Stimulated activated CD8-positive, alpha-beta memory T cell treated with anti-CD3 and anti-CD28 coated beads, Interleukin-15, amount 100 ng/mL, for 48 hours (primary cell): Measurements from ENCODE around the gene TRNAU1AP.
"Not testable (repeated sequence)": the region's sequence is repeated elsewhere in the genome, so short reads cannot be mapped to it uniquely, and the experiment has no call there.

Source experiments
- DNase-seq, 2 donors: peaks; one replicate each; pipeline ENCODE4 v3.0.0-alpha.2; 2020; ENCODE audit warnings: low read depth in 2 of 2

Gene TRNAU1AP

GRCh38 chr1:28552758-28553663 lies at the start of gene TRNAU1AP:
TRNAU1AP (plus strand) TSS chr1:28553085; CDS start chr1:28553111, 26 bp downstream.
- DNase-seq = peak; percentile 95 to 96

- no peak for DNase-seq
These were observed 49.8 kb upstream of the TRNAU1AP start for GRCh38 chr1:28503117-28503516.

GRCh38 chr1:28505406-28506187 lies 47.3 kb upstream of the TRNAU1AP start, which contains the start of gene RCC1:
RCC1 (plus strand) TSS chr1:28506043; CDS start chr1:28529867, 23,824 bp downstream.
- DNase-seq = peak; percentile 91 to 92

GRCh38 chr1:28506907-28507246 lies 46.0 kb upstream of the TRNAU1AP start:
- DNase-seq = no peak

GRCh38 chr1:28507247-28507645 lies 45.6 kb upstream of the TRNAU1AP start:
- DNase-seq = no peak

- no peak for DNase-seq
These were observed 45.0 kb upstream of the TRNAU1AP start for GRCh38 chr1:28507646-28508434.

GRCh38 chr1:28508435-28508754 lies 44.5 kb upstream of the TRNAU1AP start:
- DNase-seq = no peak

- DNase-seq = no peak
These were observed 43.1 kb upstream of the TRNAU1AP start for GRCh38 chr1:28509705-28510272.

- DNase-seq = no peak
These were observed 42.5 kb upstream of the TRNAU1AP start for GRCh38 chr1:28510273-28510969.

GRCh38 chr1:28510970-28511440 lies 41.9 kb upstream of the TRNAU1AP start:
- no peak for DNase-seq

GRCh38 chr1:28512058-28512611 lies 40.8 kb upstream of the TRNAU1AP start:
- DNase-seq = no peak

- not testable (repeated sequence) for DNase-seq
These were observed 38.4 kb upstream of the TRNAU1AP start for GRCh38 chr1:28514445-28514933.

GRCh38 chr1:28516518-28516956 lies 36.3 kb upstream of the TRNAU1AP start:
- DNase-seq = no peak

GRCh38 chr1:28517649-28517999 lies 35.3 kb upstream of the TRNAU1AP start:
- DNase-seq = no peak

GRCh38 chr1:28518000-28518744 lies 34.7 kb upstream of the TRNAU1AP start:
- peak; percentile 85 to 86 for DNase-seq

GRCh38 chr1:28518745-28519341 lies 34.0 kb upstream of the TRNAU1AP start:
- no peak for DNase-seq

- no peak for DNase-seq
These were observed 32.7 kb upstream of the TRNAU1AP start for GRCh38 chr1:28519946-28520725.

- DNase-seq = not testable (repeated sequence)
These were observed 32.1 kb upstream of the TRNAU1AP start for GRCh38 chr1:28520796-28521195.
